HG03139 (cell line): Measurements from ENCODE around the gene NCAPH2.

ENCODE experiments used
- ATAC-seq: cut with Tn5 transposase; IDR thresholded peaks from one replicate; pipeline ENCODE4 v1.9.1; 2021; ENCODE audit not compliant: unreplicated experiment

NCAPH2 gene

GRCh38 chr22:50546326-50547262 is 38.6 kb downstream of the NCAPH2 start:
- ATAC-seq = no peak

GRCh38 chr22:50547263-50547985 is 39.4 kb downstream of the NCAPH2 start:
- no peak for ATAC-seq

- no peak for ATAC-seq
Observed at GRCh38 chr22:50548040-50548920, 40.3 kb downstream of the NCAPH2 start.

- ATAC-seq = no peak
Observed at GRCh38 chr22:50548921-50549790, 41.1 kb downstream of the NCAPH2 start.

- no peak for ATAC-seq
Observed at GRCh38 chr22:50550395-50550794, 42.4 kb downstream of the NCAPH2 start.

- ATAC-seq = no peak
Observed at GRCh38 chr22:50551160-50551752, 43.2 kb downstream of the NCAPH2 start.

- no peak for ATAC-seq
Observed at GRCh38 chr22:50553310-50553709, 45.3 kb downstream of the NCAPH2 start.

- ATAC-seq = no peak
Observed at GRCh38 chr22:50556703-50557102, 48.7 kb downstream of the NCAPH2 start.

- ATAC-seq = no peak
Observed at GRCh38 chr22:50560034-50560433, 52.0 kb downstream of the NCAPH2 start.

GRCh38 chr22:50561401-50562358 is 53.7 kb downstream of the NCAPH2 start:
- ATAC-seq = no peak

- peak; percentile 89 for ATAC-seq
Observed at GRCh38 chr22:50562523-50563412, 54.7 kb downstream of the NCAPH2 start, which contains the start of gene SYCE3. Gene SYCE3 (minus strand): TSS chr22:50562919. CDS start chr22:50556405, 6,514 bp downstream.

- ATAC-seq = no peak
Observed at GRCh38 chr22:50563413-50564160, 55.6 kb downstream of the NCAPH2 start.

GRCh38 chr22:50564289-50564688 is 56.3 kb downstream of the NCAPH2 start:
- ATAC-seq = no peak

GRCh38 chr22:50567721-50568252 is 59.8 kb downstream of the NCAPH2 start:
- no peak for ATAC-seq

- no peak for ATAC-seq
Observed at GRCh38 chr22:50568626-50569025, 60.6 kb downstream of the NCAPH2 start.

GRCh38 chr22:50569041-50569459 is 61.0 kb downstream of the NCAPH2 start:
- no peak for ATAC-seq
